ENCODE data around the gene DYNLRB2.

GRCh38 chr16:80515374-80515773 is 25.4 kb upstream of the DYNLRB2 start:
- TF ChIP-seq CTCF (IDR thresholded peaks at IDR 0.05) (no peak), POLR2A (IDR thresholded peaks at IDR 0.05) (no peak), EP300 (IDR thresholded peaks at IDR 0.05) (no peak)
